Stomach (tissue), 9 donors: ENCODE results near the gene DEFB129. TPM values are rescaled to one million over a fixed set of nuclear protein-coding genes. Genes with fewer than 3 reads are reported as not detected.
"Not testable (repeated sequence)": the region's sequence is repeated elsewhere in the genome, so short reads cannot be mapped to it uniquely, and the experiment has no call there.

Experiments
- DNase-seq, 2 donors: peaks; one replicate each; pipeline versions ENCODE4 v3.0.0 to v3.0.0-alpha.2; 2013 to 2019
- H3K27ac ChIP-seq, 5 donors: fragments of 200-600 bp in 4 of 5; sonication (generic) in 4 of 5; one replicate each; pipeline ENCODE4 v1.5.1; 2013 to 2019; ENCODE audit warnings: mild to moderate bottlenecking in 1 of 5, moderate library complexity in 1 of 5
- H3K27me3 ChIP-seq, 3 donors: fragments of 200-600 bp; sonication (generic); one replicate each; pipeline ENCODE4 v1.5.1; 2017 to 2019; ENCODE audit warnings: mixed run types in 1 of 3
- H3K36me3 ChIP-seq, 4 donors: fragments of 200-600 bp; sonication (generic); 1 replicate in 3 of 4; 2 replicates in 1 of 4; pipeline ENCODE4 v1.5.1; 2016 to 2019
- H3K4me1 ChIP-seq, 4 donors: fragments of 200-600 bp; sonication (generic); one replicate each; pipeline ENCODE4 v1.5.1; 2016 to 2019
- H3K4me3 ChIP-seq, 4 donors: fragments of 200-600 bp; sonication (generic) in 3 of 4; one replicate each; pipeline ENCODE4 v1.5.1; 2016 to 2019; ENCODE audit warnings: mild to moderate bottlenecking in 1 of 4
- H3K9me3 ChIP-seq, 4 donors: fragments of 200-600 bp; sonication (generic); one replicate each; pipeline ENCODE4 v1.5.1; 2016 to 2019
- CTCF ChIP-seq, 7 experiments: fragments of 450-650 bp in 4 of 7; fragments of 200-600 bp in 3 of 7; sonication (generic) in 3 of 7; IDR thresholded peaks; one replicate each; pipeline ENCODE4 v1.5.1; 2016 to 2019; ENCODE audit warnings: antibody characterized with exemption in 7 of 7, control low read depth in 2 of 7, mild to moderate bottlenecking in 1 of 7
- EP300 ChIP-seq: sonication (generic); formaldehyde crosslinking; IDR thresholded peaks from one replicate; pipeline ENCODE4 v1.6.1; 2017; ENCODE audit warnings: antibody characterized with exemption
- POLR2A ChIP-seq, 4 donors: fragments of 450-650 bp; IDR thresholded peaks; one replicate each; pipeline ENCODE4 v1.6.1; 2016; ENCODE audit warnings: antibody characterized with exemption in 4 of 4, control low read depth in 2 of 4, mild to moderate bottlenecking in 1 of 4, moderate library complexity in 1 of 4
- POLR2AphosphoS5 ChIP-seq, 3 donors: sonication (generic); formaldehyde crosslinking; IDR thresholded peaks; one replicate each; pipeline ENCODE4 v1.6.1; 2016; ENCODE audit warnings: antibody characterized with exemption in 3 of 3
- WGBS, 5 donors: extraction: QIAGEN DNeasy Blood & Tissue Kit in 3 of 5; methylation state at CpG; one replicate each; pipeline versions ENCODE4 v1.1.5 to v1.1.7; 2013 to 2018; 5-methylcytosine and 5-hydroxymethylcytosine counted together
- intact Hi-C: fragments of 100-400 bp; cut with DNase I; formaldehyde crosslinking; loops from one replicate; pipeline ENCODE4 v1.15.1; 2023; ENCODE audit warnings: low total_unique reads
- polyA plus RNA-seq, 3 donors: library from polyadenylated mRNA; stranded (reverse); fragments of 200-250 nt; gene quantifications; one replicate each; pipeline ENCODE4 v1.2.3, GENCODE V29; 2013
- total RNA-seq, 5 donors: library from RNA; depleted of rRNA; stranded (reverse); fragments of >200 nt; gene quantifications; one replicate each; pipeline versions ENCODE4 v1.1.0 to v1.2.3, GENCODE V29; 2014 to 2016
- donor health status: healthy with polysubstance abuse.
- donor health status: Bipolar disorder and iron deficiency.
- donor health status: healthy.

DEFB129 gene
- total and polyA plus RNA-seq, 8 donors = not detected

- 72 to 82% (median 75%) methylated on average over 2 of the region's 2 CpGs for WGBS, 5 donors
- no peaks in the 10 kb centered on the region for H3K36me3 ChIP-seq
- TF ChIP-seq POLR2AphosphoS5 (IDR thresholded peaks at IDR 0.05) = no peak
- TF ChIP-seq EP300 = no peak
- no peak for TF ChIP-seq CTCF (IDR thresholded peaks at IDR 0.05)
- TF ChIP-seq POLR2A (IDR thresholded peaks at IDR 0.05) = no peak
- no peak overlapping the region for H3K27ac ChIP-seq
- no peak for DNase-seq
- H3K27me3 ChIP-seq = peaks cover 0 to 23% (median 0%) of the 10 kb centered on the region in 3 donors
- no peaks in the 10 kb centered on the region for H3K4me1 ChIP-seq
- no peaks in the 10 kb centered on the region for H3K9me3 ChIP-seq
- H3K4me3 ChIP-seq = no peak overlapping the region
- intact Hi-C loops = no loop called here
Measured at GRCh38 chr20:252801-253200, 25.7 kb downstream of the DEFB129 start.

GRCh38 chr20:253447-253846, 26.4 kb downstream of the DEFB129 start:
- H3K27ac ChIP-seq, DNase-seq, intact Hi-C loops, H3K36me3 ChIP-seq, H3K4me3 ChIP-seq, H3K4me1 ChIP-seq, H3K9me3 ChIP-seq: not testable (repeated sequence)
- peaks cover 0 to 23% (median 0%) of the 10 kb centered on the region in 3 donors for H3K27me3 ChIP-seq
- 22 to 41% (median 36%) methylated on average over 6 of the region's 6 CpGs for WGBS, 5 donors

GRCh38 chr20:257419-257818, 30.4 kb downstream of the DEFB129 start, which contains the start of gene DEFB132:
Gene DEFB132, plus strand, starts transcription at chr20:257724. Its CDS starts 55 bp downstream, at chr20:257779.
- DNase-seq = no peak

GRCh38 chr20:258269-258858, 31.3 kb downstream of the DEFB129 start:
- TF ChIP-seq CTCF (IDR thresholded peaks at IDR 0.05) (no peak), POLR2AphosphoS5 (IDR thresholded peaks at IDR 0.05) (no peak), EP300 (no peak), POLR2A (IDR thresholded peaks at IDR 0.05) (no peak)
- no peaks in the 10 kb centered on the region for H3K4me1 ChIP-seq

More at GRCh38 chr20:257419-257818, 30.4 kb downstream of the DEFB129 start, which contains the start of gene DEFB132:
- no peak within 1 kb of the TSS for H3K27ac ChIP-seq
- H3K36me3 ChIP-seq = no peaks in the 10 kb centered on the region
- 33 to 62% (median 38%) methylated on average over 7 of the region's 7 CpGs for WGBS, 5 donors
- no peak for TF ChIP-seq POLR2AphosphoS5 (IDR thresholded peaks at IDR 0.05)
- no peak for TF ChIP-seq EP300
- no peak for TF ChIP-seq POLR2A (IDR thresholded peaks at IDR 0.05)
- no peak for TF ChIP-seq CTCF (IDR thresholded peaks at IDR 0.05)
- no peaks in the 10 kb centered on the region for H3K9me3 ChIP-seq
- intact Hi-C loops = no loop called here
- no peaks in the 10 kb centered on the region for H3K4me1 ChIP-seq
- H3K4me3 ChIP-seq = no peak within 1 kb of the TSS
- H3K27me3 ChIP-seq = peaks cover 0 to 5% (median 0%) of the 10 kb centered on the region in 3 donors

GRCh38 chr20:258963-259362, 31.9 kb downstream of the DEFB129 start:
- peak in 1 of 2 donors; percentile 34 for DNase-seq
- TF ChIP-seq POLR2A (IDR thresholded peaks at IDR 0.05) = no peak
- TF ChIP-seq EP300 = no peak
- no peak for TF ChIP-seq CTCF (IDR thresholded peaks at IDR 0.05)
- TF ChIP-seq POLR2AphosphoS5 (IDR thresholded peaks at IDR 0.05) = no peak
- intact Hi-C loops = no loop called here

More at GRCh38 chr20:258269-258858, 31.3 kb downstream of the DEFB129 start:
- no peak for DNase-seq
- H3K36me3 ChIP-seq = no peaks in the 10 kb centered on the region
- H3K9me3 ChIP-seq = no peaks in the 10 kb centered on the region
- intact Hi-C loops = no loop called here
- WGBS, 5 donors = 48 to 64% (median 61%) methylated on average over 4 of the region's 4 CpGs
- H3K27me3 ChIP-seq = peaks cover 0 to 6% (median 0%) of the 10 kb centered on the region in 3 donors
- H3K4me3 ChIP-seq = no peak overlapping the region
- H3K27ac ChIP-seq = no peak overlapping the region

More at GRCh38 chr20:258963-259362, 31.9 kb downstream of the DEFB129 start:
- no peak overlapping the region for H3K27ac ChIP-seq
- no peaks in the 10 kb centered on the region for H3K4me1 ChIP-seq
- no peak overlapping the region for H3K4me3 ChIP-seq
- peaks cover 0 to 12% (median 0%) of the 10 kb centered on the region in 3 donors for H3K27me3 ChIP-seq
- WGBS, 5 donors = 42 to 55% (median 48%) methylated on average over 8 of the region's 8 CpGs
- no peaks in the 10 kb centered on the region for H3K36me3 ChIP-seq
- H3K9me3 ChIP-seq = no peaks in the 10 kb centered on the region
